D721Med (cell line): ENCODE measurements around the gene WDR27.

ENCODE experiments used
- DNase-seq: peaks from one replicate; pipeline ENCODE4 v3.0.0; 2011; ENCODE audit warnings: low spot score; ENCODE audit not compliant: insufficient read length
- FAIRE-seq: peaks from 2 replicates; lab custom pipeline; 2011; peaks lifted over from hg19 to GRCh38; lab: Jason Lieb, UNC
- TF ChIP-seq, protein P1 (sequence below): IDR thresholded peaks from 2 replicates; pipeline ENCODE4 v1.5.1; 2012; ENCODE audit warnings: mild to moderate bottlenecking, control low read depth; ENCODE audit not compliant: insufficient read depth; ENCODE audit errors: missing control alignments

WDR27 gene

DNA sequence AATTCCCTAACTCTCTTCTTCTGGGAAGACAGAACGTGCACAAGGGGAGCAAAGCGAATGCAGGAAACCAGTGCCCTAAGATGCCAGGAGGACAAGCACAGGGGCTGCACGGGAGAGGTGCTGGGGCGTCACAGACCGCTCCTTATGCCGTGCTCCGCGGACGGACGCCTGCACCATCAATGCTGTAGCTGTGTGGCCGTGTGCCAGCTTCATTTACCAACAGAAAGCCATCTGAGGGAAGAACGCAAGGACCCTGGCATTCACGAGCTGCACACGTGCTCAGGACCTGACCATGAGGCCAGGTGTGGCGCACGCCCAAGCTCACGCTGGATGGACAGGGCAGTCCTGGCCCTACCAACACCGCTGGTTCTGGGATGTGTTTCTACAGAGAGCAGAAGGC lies 35.4 kb downstream of the WDR27 start:
- DNase-seq = no peak
- TF ChIP-seq, protein P1, sequence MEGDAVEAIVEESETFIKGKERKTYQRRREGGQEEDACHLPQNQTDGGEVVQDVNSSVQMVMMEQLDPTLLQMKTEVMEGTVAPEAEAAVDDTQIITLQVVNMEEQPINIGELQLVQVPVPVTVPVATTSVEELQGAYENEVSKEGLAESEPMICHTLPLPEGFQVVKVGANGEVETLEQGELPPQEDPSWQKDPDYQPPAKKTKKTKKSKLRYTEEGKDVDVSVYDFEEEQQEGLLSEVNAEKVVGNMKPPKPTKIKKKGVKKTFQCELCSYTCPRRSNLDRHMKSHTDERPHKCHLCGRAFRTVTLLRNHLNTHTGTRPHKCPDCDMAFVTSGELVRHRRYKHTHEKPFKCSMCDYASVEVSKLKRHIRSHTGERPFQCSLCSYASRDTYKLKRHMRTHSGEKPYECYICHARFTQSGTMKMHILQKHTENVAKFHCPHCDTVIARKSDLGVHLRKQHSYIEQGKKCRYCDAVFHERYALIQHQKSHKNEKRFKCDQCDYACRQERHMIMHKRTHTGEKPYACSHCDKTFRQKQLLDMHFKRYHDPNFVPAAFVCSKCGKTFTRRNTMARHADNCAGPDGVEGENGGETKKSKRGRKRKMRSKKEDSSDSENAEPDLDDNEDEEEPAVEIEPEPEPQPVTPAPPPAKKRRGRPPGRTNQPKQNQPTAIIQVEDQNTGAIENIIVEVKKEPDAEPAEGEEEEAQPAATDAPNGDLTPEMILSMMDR = no peak
- no peak for FAIRE-seq

DNA sequence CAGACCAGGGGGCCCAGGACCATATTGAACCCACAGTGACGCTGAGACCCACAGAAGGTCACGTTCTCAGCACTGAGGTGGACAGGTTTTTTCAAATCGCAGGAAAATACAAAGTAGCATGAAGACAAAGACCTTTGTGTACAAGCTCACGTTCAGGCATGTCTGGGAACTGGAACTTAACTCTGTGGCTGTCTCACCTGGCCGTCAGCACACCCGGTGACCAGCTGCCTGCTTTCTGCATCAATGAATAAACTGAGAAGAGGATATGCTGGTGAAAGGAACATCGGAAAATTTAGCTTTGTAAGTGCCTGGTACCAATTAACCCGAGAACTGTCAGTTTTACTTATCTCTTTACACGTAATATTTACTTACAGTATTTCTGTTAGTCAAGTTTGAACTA lies 36.5 kb downstream of the WDR27 start:
- TF ChIP-seq, protein P1 = no peak
- no peak for FAIRE-seq

DNA sequence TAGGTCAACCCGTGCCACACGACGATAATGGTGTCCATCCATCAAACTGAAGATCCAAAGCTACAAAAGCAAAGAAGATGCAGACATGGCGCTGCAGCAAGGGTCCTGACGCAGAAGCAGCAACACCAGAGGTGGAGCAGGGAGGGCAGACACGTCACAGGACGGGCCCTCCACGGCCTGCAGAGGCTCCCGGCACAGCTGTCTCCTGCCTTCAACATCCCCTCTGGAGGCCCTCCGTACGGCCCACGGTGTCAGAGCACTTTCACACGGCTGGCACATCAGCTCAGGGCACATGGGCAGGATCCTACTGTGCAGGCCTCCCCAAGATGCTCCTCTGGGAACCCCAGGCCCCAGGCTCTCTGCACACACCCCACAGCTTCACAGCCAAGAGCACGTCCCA lies 37.6 kb downstream of the WDR27 start:
- TF ChIP-seq, protein P1 = no peak
- no peak for DNase-seq

More for the DNA sequence above, 36.5 kb downstream of the WDR27 start:
- DNase-seq = no peak

DNA sequence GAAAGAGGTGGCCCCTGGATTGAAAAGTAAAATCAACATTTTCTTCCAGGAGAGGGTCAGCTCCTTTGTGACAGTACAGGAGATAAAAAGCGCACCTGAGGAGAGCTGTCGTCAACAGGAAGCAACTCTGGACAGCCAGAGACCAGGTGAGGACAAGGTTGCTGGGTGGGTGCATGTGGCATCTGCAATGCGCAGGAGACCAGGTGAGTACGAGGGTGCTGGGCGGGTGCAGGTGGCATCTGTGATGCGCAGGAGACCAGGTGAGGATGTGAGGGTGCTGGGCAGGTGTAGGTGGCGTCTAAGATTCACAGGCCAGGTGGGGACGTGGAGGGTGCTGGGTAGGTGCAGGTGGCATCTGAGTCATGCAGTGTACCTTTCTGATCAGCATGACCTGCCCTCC lies 38.4 kb downstream of the WDR27 start:
- FAIRE-seq (no peak), DNase-seq (no peak)
- TF ChIP-seq, protein P1 = no peak

More for the DNA sequence above, 37.6 kb downstream of the WDR27 start:
- FAIRE-seq = no peak

DNA sequence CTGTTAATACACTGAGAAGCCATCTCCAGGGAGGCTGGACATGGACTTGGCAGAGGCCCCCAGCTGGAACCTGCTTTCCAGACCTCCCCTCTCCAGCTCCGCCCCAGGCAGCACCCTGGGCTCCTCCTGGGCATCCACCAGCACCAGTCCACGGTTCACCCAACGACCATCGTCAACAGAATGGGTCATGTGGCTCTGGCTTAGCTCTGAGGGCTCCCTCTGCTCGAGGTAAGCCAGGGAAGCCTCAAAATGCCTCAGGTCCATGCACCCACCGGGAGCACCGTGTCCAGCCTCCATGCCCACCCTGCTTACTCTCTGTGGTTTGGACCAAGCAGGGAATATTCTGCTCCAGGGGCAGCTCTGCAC lies 40.5 kb downstream of the WDR27 start:
- FAIRE-seq = no peak

DNA sequence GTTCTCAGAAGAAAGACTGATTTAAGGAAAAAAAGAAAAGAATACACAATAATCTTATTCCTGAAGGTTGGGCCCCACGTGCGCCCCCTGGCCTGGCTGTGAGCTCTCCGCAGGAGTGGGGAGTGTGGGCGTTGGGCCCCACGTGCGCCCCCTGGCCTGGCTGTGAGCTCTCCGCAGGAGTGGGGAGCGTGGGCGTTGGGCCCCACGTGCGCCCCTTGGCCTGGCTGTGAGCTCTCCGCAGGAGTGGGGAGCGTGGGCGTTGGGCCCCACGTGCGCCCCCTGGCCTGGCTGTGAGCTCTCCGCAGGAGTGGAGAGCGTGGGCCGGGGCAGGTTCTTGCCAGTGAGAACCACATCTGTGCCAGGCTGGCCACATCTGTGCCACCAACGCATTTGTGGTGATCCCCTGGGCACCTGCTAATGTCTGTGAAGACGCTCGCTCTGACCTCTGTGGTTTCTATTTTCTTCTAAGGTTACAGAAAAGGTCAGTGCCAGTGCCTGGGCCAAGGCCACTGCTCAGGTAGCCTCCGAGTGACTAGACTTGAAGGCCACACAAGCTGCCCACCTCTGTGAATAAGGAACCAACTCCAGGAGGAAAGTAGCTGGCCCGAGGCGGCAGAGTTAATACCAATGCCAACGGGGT lies 41.0 kb downstream of the WDR27 start:
- no peak for DNase-seq
- FAIRE-seq = no peak
- TF ChIP-seq, protein P1 = no peak

More for the DNA sequence above, 40.5 kb downstream of the WDR27 start:
- no peak for DNase-seq
- TF ChIP-seq, protein P1 = no peak

DNA sequence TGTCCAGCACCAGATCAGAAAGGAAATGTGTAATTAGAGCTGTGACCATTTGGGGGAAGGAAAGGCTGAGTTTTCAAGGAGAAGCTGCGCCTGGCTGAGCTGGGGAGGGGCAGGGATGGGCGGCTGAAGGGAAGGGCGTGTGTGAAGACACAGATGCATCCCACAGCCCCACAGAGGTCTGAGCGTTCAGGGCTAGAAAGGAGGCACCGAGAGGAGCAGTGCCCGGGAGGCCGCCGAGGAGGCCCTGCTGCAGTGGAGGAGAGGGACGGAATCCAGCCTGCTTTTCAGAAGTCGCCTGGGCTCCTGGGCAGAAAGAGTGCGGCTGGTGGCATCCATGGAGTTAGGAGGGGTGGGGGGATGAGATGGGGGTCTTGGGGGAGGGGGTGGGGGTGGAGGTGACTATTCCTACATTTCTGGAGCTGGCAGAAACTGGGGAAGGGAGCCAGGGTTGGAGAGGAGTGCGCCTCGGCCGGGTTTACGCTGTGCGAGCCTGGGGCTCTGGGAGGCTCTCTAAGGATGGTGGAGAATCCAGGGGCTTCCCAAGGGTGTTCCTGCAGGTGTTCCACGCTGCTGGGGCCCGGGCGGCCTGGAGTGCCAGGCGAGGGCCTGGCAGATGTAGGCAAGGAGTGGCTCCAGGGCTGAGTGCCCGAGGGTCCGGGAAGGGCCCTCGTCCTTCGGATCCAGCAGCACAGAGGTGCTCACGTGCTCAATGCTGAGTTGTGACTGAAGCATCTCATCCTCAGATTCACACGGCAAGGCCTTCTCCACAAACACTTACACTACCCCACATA lies 41.8 kb downstream of the WDR27 start:
- TF ChIP-seq, protein P1 = no peak
- FAIRE-seq (no peak), DNase-seq (no peak)
